Endothelial cell of umbilical vein (primary cell): ENCODE measurements around the gene OSGIN1. TPM values are rescaled to one million over a fixed set of nuclear protein-coding genes. Genes with fewer than 3 reads are reported as not detected.

Source experiments
- BruUV-seq: library from RNA; stranded (reverse); fragments of 400-500 nt; replicated peaks from 2 replicates; lab custom pipeline; 2021; lab: Mats Ljungman, UMichigan
- CTCF ChIA-PET: fragments of 300-600, 350-600 bp; sonication (Branson Sonifier 250); formaldehyde crosslinking; loops from one replicate; lab custom pipeline; 2021; ENCODE audit warnings: antibody characterized with exemption, inconsistent platforms; lab: Charles Lee
- POLR2A ChIA-PET: fragments of 300-600, 350-600 bp; sonication (Branson Sonifier 250); formaldehyde crosslinking; loops from one replicate; lab custom pipeline; 2021; ENCODE audit warnings: antibody characterized with exemption, inconsistent platforms; lab: Charles Lee
- DNase-seq: peaks from one replicate; pipeline ENCODE4 v3.0.0-alpha.2; 2011; ENCODE audit warnings: low read depth, low spot score
- FAIRE-seq: peaks from 2 replicates; lab custom pipeline; 2011; peaks lifted over from hg19 to GRCh38; lab: Jason Lieb, UNC
- H2AFZ ChIP-seq: 2 replicates; pipeline ENCODE4 v1.6.0; 2012; ENCODE audit warnings: low read depth, low read length, control low read depth, inconsistent platforms
- H3K27ac ChIP-seq: 2 replicates; pipeline ENCODE4 v1.5.1; 2011; ENCODE audit warnings: low read depth, mild to moderate bottlenecking, control low read depth, low read length, moderate library complexity; ENCODE audit not compliant: insufficient read depth
- H3K27me3 ChIP-seq, 2 experiments: 2 replicates each; pipeline versions ENCODE4 v1.6.0 to v1.6.1; 2011; ENCODE audit warnings: low read length in 2 of 2, mixed read lengths in 1 of 2; ENCODE audit not compliant: control insufficient read depth in 2 of 2, insufficient read depth in 2 of 2
- H3K36me3 ChIP-seq, 2 experiments: 2 replicates in 1 of 2; 3 replicates in 1 of 2; pipeline ENCODE4 v1.5.1; 2011; ENCODE audit warnings: low read length in 2 of 2, mild to moderate bottlenecking in 1 of 2, moderate library complexity in 1 of 2; ENCODE audit not compliant: control insufficient read depth in 2 of 2, insufficient read depth in 2 of 2; ENCODE audit errors: extremely low read depth in 1 of 2
- H3K4me1 ChIP-seq: 3 replicates; pipeline ENCODE4 v1.5.1; 2011; ENCODE audit warnings: mild to moderate bottlenecking, low read length; ENCODE audit not compliant: control insufficient read depth, insufficient read depth; ENCODE audit errors: extremely low read depth
- H3K4me2 ChIP-seq: 2 replicates; pipeline ENCODE4 v1.6.1; 2011; ENCODE audit warnings: low read length, control low read depth, mixed read lengths; ENCODE audit not compliant: insufficient read depth
- H3K4me3 ChIP-seq, 3 experiments: fragments of 200-600 bp in 1 of 3; sonication (generic), shearing (Covaris generic) in 1 of 3; replicated peaks in 1 of 3; 2 replicates each; pipeline ENCODE4 v1.5.1; 2011 to 2016; ENCODE audit warnings: control low read depth in 3 of 3, low read length in 3 of 3, mild to moderate bottlenecking in 2 of 3, inconsistent platforms in 1 of 3, low read depth in 1 of 3, moderate library complexity in 1 of 3; ENCODE audit not compliant: insufficient read depth in 1 of 3
- H3K79me2 ChIP-seq: 2 replicates; pipeline ENCODE4 v1.6.0; 2012; ENCODE audit warnings: low read length, inconsistent platforms; ENCODE audit not compliant: control insufficient read depth, insufficient read depth
- H3K9ac ChIP-seq: replicated peaks from 2 replicates; pipeline ENCODE3; 2011; ENCODE audit warnings: low read length, control low read depth; ENCODE audit not compliant: insufficient read depth; ENCODE audit errors: extremely low read depth
- H3K9me1 ChIP-seq: replicated peaks from 3 replicates; pipeline ENCODE4 v1.6.0; 2011; ENCODE audit warnings: mild to moderate bottlenecking, low read length; ENCODE audit not compliant: control insufficient read depth, insufficient read depth; ENCODE audit errors: extremely low read depth
- H3K9me3 ChIP-seq: replicated peaks from 2 replicates; pipeline ENCODE4 v1.5.1; 2012; ENCODE audit warnings: low read length, inconsistent platforms; ENCODE audit not compliant: control insufficient read depth, insufficient read depth
- H4K20me1 ChIP-seq: replicated peaks from 2 replicates; pipeline ENCODE3; 2011; ENCODE audit warnings: mild to moderate bottlenecking, low read length; ENCODE audit not compliant: control insufficient read depth, insufficient read depth; ENCODE audit errors: extremely low read depth
- EZH2 ChIP-seq: IDR thresholded peaks from 2 replicates; pipeline ENCODE4 v1.6.1; 2012; ENCODE audit warnings: borderline replicate concordance, low read depth, mild to moderate bottlenecking, moderate library complexity, low read length, inconsistent platforms; ENCODE audit not compliant: severe bottlenecking
- FOS ChIP-seq: IDR thresholded peaks from 2 replicates; pipeline ENCODE4 v1.6.1; 2011; ENCODE audit warnings: mild to moderate bottlenecking, low read length, moderate library complexity, borderline replicate concordance; ENCODE audit not compliant: insufficient read depth
- GATA2 ChIP-seq: IDR thresholded peaks from 2 replicates; pipeline ENCODE4 v1.7.0; 2011; ENCODE audit warnings: low read depth, mild to moderate bottlenecking, moderate library complexity, mixed read lengths, low read length; ENCODE audit not compliant: insufficient read length, insufficient read depth
- JUN ChIP-seq: IDR thresholded peaks from 2 replicates; pipeline ENCODE4 v1.6.1; 2011; ENCODE audit warnings: borderline replicate concordance, low read depth; ENCODE audit not compliant: insufficient read length, insufficient read depth
- MYC ChIP-seq: IDR thresholded peaks from one replicate; pipeline ENCODE4 v1.6.1; 2011; ENCODE audit warnings: mild to moderate bottlenecking, low read depth, low read length
- POLR2A ChIP-seq: IDR thresholded peaks from 2 replicates; pipeline ENCODE4 v1.6.1; 2012; ENCODE audit warnings: low read depth, mild to moderate bottlenecking, control low read depth, low read length
- POLR2AphosphoS5 ChIP-seq: IDR thresholded peaks from 2 replicates; pipeline ENCODE4 v1.6.1; 2012; ENCODE audit warnings: low read depth, mild to moderate bottlenecking, control low read depth, low read length, moderate library complexity; ENCODE audit not compliant: insufficient read depth
- dilution Hi-C: fragments of 300-500 bp; cut with MboI; formaldehyde crosslinking; loops from one replicate; pipeline ENCODE4 v1.15.0; 2019; ENCODE audit warnings: low sequenced_read_pairs; ENCODE audit not compliant: extremely low pct_ligation_motif_present
- intact Hi-C: fragments of 100-400 bp; cut with micrococcal nuclease; formaldehyde crosslinking; loops from one replicate; pipeline ENCODE4 v1.10.0; 2022
- polyA plus RNA-seq, 4 experiments: library from polyadenylated mRNA; depleted of rRNA in 3 of 4; stranded (reverse) in 3 of 4; unstranded in 1 of 4; fragments of >200 nt; gene quantifications; 2 replicates each; pipeline versions ENCODE4 v1.2.1 to v1.2.3, GENCODE V29; 2011 to 2012; ENCODE audit warnings: missing spikeins in 1 of 4
- total RNA-seq: library from RNA; stranded (reverse); gene quantifications from 2 replicates; pipeline ENCODE4 v1.2.3, GENCODE V29; 2021
- TF ChIP-seq, protein P1 (sequence below): IDR thresholded peaks from 2 replicates; pipeline ENCODE4 v1.6.1; 2011; ENCODE audit not compliant: insufficient read depth, insufficient read length
- TF ChIP-seq, protein P2 (sequence below), 2 donors: IDR thresholded peaks; 1 replicate in 1 of 2; 2 replicates in 1 of 2; pipeline ENCODE4 v1.5.1; 2011; ENCODE audit warnings: low read length in 2 of 2, mild to moderate bottlenecking in 2 of 2, moderate library complexity in 2 of 2, control low read depth in 1 of 2, inconsistent platforms in 1 of 2, low read depth in 1 of 2; ENCODE audit not compliant: insufficient read depth in 1 of 2; ENCODE audit errors: extremely low read depth in 1 of 2

Gene OSGIN1
- total and polyA plus RNA-seq, 2 donors (not counting 3 experiments of a cell fraction or from before 2014, with no cell fraction given), result 9.2 to 11.0 TPM

DNA sequence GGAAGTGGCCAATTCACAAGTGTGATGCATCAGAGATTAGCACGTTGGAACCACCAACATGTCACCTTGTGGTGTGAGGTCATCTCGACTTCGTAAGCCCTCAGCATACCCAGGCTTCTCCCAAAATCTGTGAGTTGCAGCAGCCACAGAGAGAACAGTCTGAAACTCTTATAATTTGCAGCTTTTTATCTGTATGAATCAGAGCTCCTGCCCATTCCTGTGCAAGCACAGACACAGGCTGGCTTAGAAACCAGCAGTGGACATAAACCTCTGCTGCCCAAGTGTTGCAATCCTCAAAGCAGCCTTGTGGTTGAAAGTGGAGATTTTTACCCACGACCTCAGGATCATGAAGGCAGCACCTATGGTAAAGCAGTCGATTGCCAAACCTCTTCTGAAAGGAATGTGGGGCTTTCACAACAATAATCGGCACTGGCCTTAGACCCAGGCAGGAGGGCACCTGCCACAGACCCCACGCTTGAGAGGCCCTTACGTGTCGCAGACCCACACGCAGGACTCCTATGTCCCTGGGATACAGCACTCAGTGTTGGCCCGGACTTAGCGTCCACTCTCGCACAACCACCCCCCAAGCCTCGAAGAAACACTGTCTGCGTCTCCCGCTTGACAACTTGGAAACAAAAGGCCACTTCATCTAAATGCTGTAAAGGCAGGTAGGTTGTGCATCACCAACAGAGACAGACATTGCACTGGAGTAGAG lies 24.5 kb upstream of the OSGIN1 start:
- Histone ChIP-seq H3K4me3 (no peak overlapping the region), H3K9me3 (no peaks in the 10 kb centered on the region), H3K9ac (no peak overlapping the region), H3K27ac (no peak overlapping the region), H3K79me2 (no peaks in the 10 kb centered on the region), H3K4me1 (peaks cover 3% of the 10 kb centered on the region), H3K36me3 (no peaks in the 10 kb centered on the region), H3K9me1 (no peaks in the 10 kb centered on the region), H3K27me3 (no peaks in the 10 kb centered on the region), H2AFZ (no peak overlapping the region), H4K20me1 (no peaks in the 10 kb centered on the region), H3K4me2 (no peak overlapping the region)
- ChIA-PET POLR2A (no interaction called here), CTCF (interaction anchor here (0.6 to 2.9 kb wide), 7 partner anchors 13 to 258 kb away, joined by 3 to 14 read pairs (median 6); partner anchors contain the start of genes MLYCD, OSGIN1 and TAF1C)
- no TSS peak for BruUV-seq
- dilution Hi-C loops, result no loop called here
- TF ChIP-seq FOS (no peak), EZH2 (no peak), POLR2AphosphoS5 (no peak), MYC (no peak), GATA2 (no peak), JUN (no peak), POLR2A (no peak)
- TF ChIP-seq, protein P1, sequence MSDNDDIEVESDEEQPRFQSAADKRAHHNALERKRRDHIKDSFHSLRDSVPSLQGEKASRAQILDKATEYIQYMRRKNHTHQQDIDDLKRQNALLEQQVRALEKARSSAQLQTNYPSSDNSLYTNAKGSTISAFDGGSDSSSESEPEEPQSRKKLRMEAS, result no peak
- TF ChIP-seq, protein P2, sequence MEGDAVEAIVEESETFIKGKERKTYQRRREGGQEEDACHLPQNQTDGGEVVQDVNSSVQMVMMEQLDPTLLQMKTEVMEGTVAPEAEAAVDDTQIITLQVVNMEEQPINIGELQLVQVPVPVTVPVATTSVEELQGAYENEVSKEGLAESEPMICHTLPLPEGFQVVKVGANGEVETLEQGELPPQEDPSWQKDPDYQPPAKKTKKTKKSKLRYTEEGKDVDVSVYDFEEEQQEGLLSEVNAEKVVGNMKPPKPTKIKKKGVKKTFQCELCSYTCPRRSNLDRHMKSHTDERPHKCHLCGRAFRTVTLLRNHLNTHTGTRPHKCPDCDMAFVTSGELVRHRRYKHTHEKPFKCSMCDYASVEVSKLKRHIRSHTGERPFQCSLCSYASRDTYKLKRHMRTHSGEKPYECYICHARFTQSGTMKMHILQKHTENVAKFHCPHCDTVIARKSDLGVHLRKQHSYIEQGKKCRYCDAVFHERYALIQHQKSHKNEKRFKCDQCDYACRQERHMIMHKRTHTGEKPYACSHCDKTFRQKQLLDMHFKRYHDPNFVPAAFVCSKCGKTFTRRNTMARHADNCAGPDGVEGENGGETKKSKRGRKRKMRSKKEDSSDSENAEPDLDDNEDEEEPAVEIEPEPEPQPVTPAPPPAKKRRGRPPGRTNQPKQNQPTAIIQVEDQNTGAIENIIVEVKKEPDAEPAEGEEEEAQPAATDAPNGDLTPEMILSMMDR (IDR thresholded peaks at IDR 0.05; ENCODE audit: extremely low read depth in 1 of 2, insufficient read depth in 1 of 2, low read depth in 1 of 2, low read length in 2 of 2), result no peak
- FAIRE-seq (no peak), DNase-seq (no peak)
- intact Hi-C loops, result no loop called here
